Measurements from ENCODE around the gene SYNRG. TPM values are rescaled to one million over a fixed set of nuclear protein-coding genes. Genes with fewer than 3 reads are reported as not detected.

Gene SYNRG
- total RNA-seq, 2 experiments from 2014 or later: 106 to 111 TPM

DNA sequence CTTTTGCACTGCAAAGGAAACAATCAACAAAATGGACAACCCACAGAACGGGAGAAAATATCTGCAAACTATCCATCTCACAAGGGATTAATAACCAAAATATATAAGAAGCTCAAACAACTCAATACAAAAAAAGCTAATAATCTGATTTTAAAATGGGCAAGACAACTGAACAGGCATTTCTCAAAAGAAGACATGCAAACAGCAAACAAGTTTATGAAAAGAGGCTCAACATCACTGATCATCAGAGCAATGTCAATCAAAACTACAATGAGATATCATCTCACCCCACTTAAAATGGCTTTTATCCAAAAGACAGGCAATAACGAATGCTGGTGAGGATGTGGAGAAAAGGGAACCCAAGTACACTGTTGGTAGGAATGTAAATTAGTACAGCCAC lies 34.8 kb downstream of the SYNRG start:
- ChIA-PET POLR2A (no interaction called here), CTCF (interaction anchor here (1.0 kb wide), 1 partner anchor 23 kb away, joined by 4 read pairs; no protein-coding TSS in a partner anchor)
- no peaks in the 10 kb centered on the region for H3K4me1 Mint-ChIP-seq
- H3K36me3 Mint-ChIP-seq (ENCODE audit: low read depth): peaks cover 55% of the 10 kb centered on the region
- DNase-seq: no peak
- H3K27ac Mint-ChIP-seq: no peak overlapping the region
- H3K4me3 Mint-ChIP-seq: no peak overlapping the region
- H3K9me3 Mint-ChIP-seq: peaks cover 9% of the 10 kb centered on the region
- no peaks in the 10 kb centered on the region for H3K27me3 Mint-ChIP-seq

- no peak for DNase-seq
- peaks cover 9% of the 10 kb centered on the region for H3K9me3 Mint-ChIP-seq
- peaks cover 64% of the 10 kb centered on the region for H3K36me3 Mint-ChIP-seq (ENCODE audit: low read depth)
- no peak overlapping the region for H3K4me3 Mint-ChIP-seq
- no peak overlapping the region for H3K27ac Mint-ChIP-seq
- CTCF ChIA-PET: no interaction called here
- H3K4me1 Mint-ChIP-seq: no peaks in the 10 kb centered on the region
- POLR2A ChIA-PET: no interaction called here
- no peaks in the 10 kb centered on the region for H3K27me3 Mint-ChIP-seq
These were observed 37.5 kb downstream of the SYNRG start for GRCh38 chr17:37571674-37572073.

GRCh38 chr17:37570527-37571093 lies 38.6 kb downstream of the SYNRG start:
- H3K36me3 Mint-ChIP-seq (ENCODE audit: low read depth): peaks cover 60% of the 10 kb centered on the region
- CTCF ChIA-PET: interaction anchor here (0.6 to 2.0 kb wide), 8 partner anchors 31 to 789 kb away, joined by 3 to 7 read pairs (median 4); partner anchors contain the start of gene SYNRG
- POLR2A ChIA-PET: no interaction called here

GRCh38 chr17:37568350-37569053 lies 40.7 kb downstream of the SYNRG start:
- Mint-ChIP-seq H3K27ac (no peak overlapping the region), H3K4me1 (no peaks in the 10 kb centered on the region)
- CTCF ChIA-PET: interaction anchor here (0.8 to 1.5 kb wide), 2 partner anchors 8 to 195 kb away, joined by 3 to 6 read pairs; no protein-coding TSS in a partner anchor

More at GRCh38 chr17:37570527-37571093, 38.6 kb downstream of the SYNRG start:
- Mint-ChIP-seq H3K27me3 (no peaks in the 10 kb centered on the region), H3K4me1 (no peaks in the 10 kb centered on the region), H3K9me3 (peaks cover 9% of the 10 kb centered on the region), H3K4me3 (no peak overlapping the region), H3K27ac (no peak overlapping the region)
- peak; percentile 25 for DNase-seq

DNA sequence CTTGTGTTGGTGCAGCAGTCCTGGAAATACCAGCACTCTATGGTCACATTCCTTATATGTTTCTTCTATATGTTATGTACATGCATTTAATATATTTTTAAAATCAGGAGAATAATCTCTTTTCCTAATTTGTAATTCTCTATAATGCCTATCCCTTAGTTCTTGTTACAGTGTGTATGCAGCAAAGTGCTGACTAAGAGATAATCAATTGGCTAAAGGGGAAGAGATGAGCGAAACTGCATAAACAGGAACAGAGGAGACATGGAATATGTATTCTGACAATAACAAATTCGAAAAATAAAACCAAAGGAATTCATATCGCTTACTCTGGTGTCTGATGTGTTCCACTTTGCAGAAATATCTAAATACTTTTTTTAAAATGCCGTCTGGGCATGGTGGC lies 41.7 kb downstream of the SYNRG start:
- peaks cover 47% of the 10 kb centered on the region for H3K36me3 Mint-ChIP-seq (ENCODE audit: low read depth)
- H3K27ac Mint-ChIP-seq: no peak overlapping the region
- DNase-seq: no peak

More at GRCh38 chr17:37568350-37569053, 40.7 kb downstream of the SYNRG start:
- Mint-ChIP-seq H3K4me3 (no peak overlapping the region), H3K9me3 (no peaks in the 10 kb centered on the region), H3K36me3 (ENCODE audit: low read depth) (peaks cover 55% of the 10 kb centered on the region), H3K27me3 (no peaks in the 10 kb centered on the region)
- DNase-seq: no peak
- POLR2A ChIA-PET: no interaction called here

GRCh38 chr17:37567137-37567536 lies 42.1 kb downstream of the SYNRG start:
- ChIA-PET POLR2A (no interaction called here), CTCF (no interaction called here)
- no peaks in the 10 kb centered on the region for H3K9me3 Mint-ChIP-seq
- H3K36me3 Mint-ChIP-seq (ENCODE audit: low read depth): peaks cover 49% of the 10 kb centered on the region
- no peak overlapping the region for H3K4me3 Mint-ChIP-seq
- H3K4me1 Mint-ChIP-seq: peaks cover 2% of the 10 kb centered on the region
- H3K27ac Mint-ChIP-seq: no peak overlapping the region
- DNase-seq: no peak
- no peaks in the 10 kb centered on the region for H3K27me3 Mint-ChIP-seq

More for the DNA sequence above, 41.7 kb downstream of the SYNRG start:
- CTCF ChIA-PET: no interaction called here
- POLR2A ChIA-PET: no interaction called here
- Mint-ChIP-seq H3K9me3 (no peaks in the 10 kb centered on the region), H3K4me1 (no peaks in the 10 kb centered on the region), H3K27me3 (no peaks in the 10 kb centered on the region), H3K4me3 (no peak overlapping the region)

DNA sequence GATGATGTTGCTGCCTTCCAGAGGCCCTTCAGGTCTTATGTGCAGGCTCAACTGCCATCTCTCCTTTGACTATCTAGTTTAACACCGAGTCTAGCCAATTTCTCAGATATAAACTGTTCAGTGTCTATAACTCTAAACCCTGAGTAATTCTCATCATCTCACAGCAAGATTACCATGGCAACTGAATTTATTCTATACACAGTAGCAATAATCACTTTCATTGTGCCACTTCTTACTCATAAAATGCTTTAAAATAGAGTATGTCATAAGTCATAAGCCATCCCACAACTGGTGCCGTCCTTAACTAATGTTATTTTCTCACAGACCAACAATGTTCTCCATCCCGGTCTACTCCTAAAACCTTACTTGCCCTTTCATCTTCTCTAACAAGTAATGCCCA lies 45.0 kb downstream of the SYNRG start:
- no peaks in the 10 kb centered on the region for H3K9me3 Mint-ChIP-seq
- H3K4me3 Mint-ChIP-seq: no peak overlapping the region
- H3K36me3 Mint-ChIP-seq (ENCODE audit: low read depth): peaks cover 58% of the 10 kb centered on the region
- no peaks in the 10 kb centered on the region for H3K27me3 Mint-ChIP-seq
- ChIA-PET POLR2A (no interaction called here), CTCF (no interaction called here)
- peaks cover 2% of the 10 kb centered on the region for H3K4me1 Mint-ChIP-seq
- no peak overlapping the region for H3K27ac Mint-ChIP-seq
- DNase-seq: no peak

GRCh38 chr17:37562016-37562745 lies 47.0 kb downstream of the SYNRG start:
- H3K36me3 Mint-ChIP-seq (ENCODE audit: low read depth): peaks cover 54% of the 10 kb centered on the region

GRCh38 chr17:37558299-37558698 lies 50.9 kb downstream of the SYNRG start:
- no peak overlapping the region for H3K27ac Mint-ChIP-seq
- peaks cover 3% of the 10 kb centered on the region for H3K4me1 Mint-ChIP-seq
- no peak overlapping the region for H3K4me3 Mint-ChIP-seq
- POLR2A ChIA-PET: no interaction called here
- no peaks in the 10 kb centered on the region for H3K27me3 Mint-ChIP-seq
- H3K9me3 Mint-ChIP-seq: no peaks in the 10 kb centered on the region
- CTCF ChIA-PET: no interaction called here
- H3K36me3 Mint-ChIP-seq (ENCODE audit: low read depth): peaks cover 49% of the 10 kb centered on the region
- DNase-seq: no peak

More at GRCh38 chr17:37562016-37562745, 47.0 kb downstream of the SYNRG start:
- ChIA-PET POLR2A (no interaction called here), CTCF (interaction anchor here (1.1 kb wide), 1 partner anchor 40 kb away, joined by 3 read pairs; no protein-coding TSS in a partner anchor)
- no peak for DNase-seq
- Mint-ChIP-seq H3K27me3 (no peaks in the 10 kb centered on the region), H3K27ac (peak overlapping the region; percentile 6), H3K4me3 (no peak overlapping the region), H3K9me3 (no peaks in the 10 kb centered on the region), H3K4me1 (peaks cover 2% of the 10 kb centered on the region)

GRCh38 chr17:37557482-37557881 lies 51.7 kb downstream of the SYNRG start:
- H3K9me3 Mint-ChIP-seq: no peaks in the 10 kb centered on the region
- DNase-seq: no peak
- CTCF ChIA-PET: no interaction called here
- peaks cover 11% of the 10 kb centered on the region for H3K4me1 Mint-ChIP-seq
- POLR2A ChIA-PET: interaction anchor here (0.7 kb wide), 1 partner anchor 30 kb away, joined by 3 read pairs; no protein-coding TSS in a partner anchor
- no peaks in the 10 kb centered on the region for H3K27me3 Mint-ChIP-seq
- H3K4me3 Mint-ChIP-seq: no peak overlapping the region
- peaks cover 57% of the 10 kb centered on the region for H3K36me3 Mint-ChIP-seq (ENCODE audit: low read depth)
- H3K27ac Mint-ChIP-seq: no peak overlapping the region

DNA sequence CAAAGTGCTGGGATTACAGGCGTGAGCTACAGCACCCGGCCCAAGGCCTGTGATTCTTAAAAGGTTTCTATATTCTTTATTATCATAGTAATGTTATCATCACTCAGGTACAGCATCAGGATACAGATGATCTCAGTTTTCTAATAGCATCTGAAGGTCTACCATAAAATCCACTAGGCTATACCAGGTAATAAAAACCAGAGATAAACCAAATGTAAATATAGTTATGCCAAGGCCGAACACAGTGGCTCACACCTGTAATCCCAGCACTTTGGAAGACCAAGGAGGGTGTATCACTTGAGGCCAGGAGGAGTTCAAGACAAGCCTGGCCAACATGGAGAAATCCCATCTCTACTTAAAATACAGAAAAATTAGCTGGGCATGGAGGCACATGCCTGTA lies 53.8 kb downstream of the SYNRG start:
- no peak for DNase-seq
- no peak overlapping the region for H3K27ac Mint-ChIP-seq
- no peaks in the 10 kb centered on the region for H3K27me3 Mint-ChIP-seq
- CTCF ChIA-PET: interaction anchor here (1.1 to 1.8 kb wide), 2 partner anchors 13 to 63 kb away, joined by 4 to 5 read pairs; no protein-coding TSS in a partner anchor
- H3K4me3 Mint-ChIP-seq: no peak overlapping the region
- H3K4me1 Mint-ChIP-seq: peaks cover 20% of the 10 kb centered on the region
- no peaks in the 10 kb centered on the region for H3K9me3 Mint-ChIP-seq
- POLR2A ChIA-PET: no interaction called here
- H3K36me3 Mint-ChIP-seq (ENCODE audit: low read depth): peaks cover 62% of the 10 kb centered on the region

DNA sequence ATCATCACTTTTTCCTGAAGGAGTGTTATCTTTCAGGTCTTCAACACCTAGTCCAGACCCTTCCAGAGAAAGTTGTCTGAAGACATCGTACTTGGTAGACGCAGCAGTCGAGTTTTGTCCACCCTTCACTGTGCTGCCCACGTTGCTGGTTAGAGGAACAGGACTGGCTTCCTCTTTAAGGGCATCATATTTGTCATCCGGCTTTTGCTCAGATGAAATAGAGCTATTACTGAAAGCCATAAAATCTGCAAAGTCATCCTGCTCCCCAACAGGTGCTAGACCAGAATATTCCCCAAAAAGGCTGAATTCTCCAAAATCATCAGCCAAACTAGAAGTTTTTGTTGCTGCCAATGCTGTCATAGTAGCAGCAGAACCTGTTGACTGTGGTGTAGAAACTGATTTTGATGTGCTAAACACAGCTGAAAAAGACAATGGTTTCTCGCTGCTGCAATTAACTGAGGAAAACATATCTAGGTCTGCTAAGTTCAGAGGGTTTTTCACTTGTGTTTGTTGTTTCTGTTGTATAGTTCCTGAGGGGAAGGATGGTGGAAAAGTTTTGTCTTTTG lies 55.7 kb downstream of the SYNRG start:
- Mint-ChIP-seq H3K27ac (no peak overlapping the region), H3K4me1 (peaks cover 21% of the 10 kb centered on the region), H3K27me3 (no peaks in the 10 kb centered on the region), H3K36me3 (ENCODE audit: low read depth) (peaks cover 59% of the 10 kb centered on the region), H3K4me3 (no peak overlapping the region), H3K9me3 (no peaks in the 10 kb centered on the region)
- DNase-seq: no peak
- ChIA-PET POLR2A (interaction anchor here (0.6 kb wide), 1 partner anchor 59 kb away, joined by 3 read pairs; no protein-coding TSS in a partner anchor), CTCF (no interaction called here)

- Mint-ChIP-seq H3K27me3 (no peaks in the 10 kb centered on the region), H3K9me3 (no peaks in the 10 kb centered on the region), H3K27ac (no peak overlapping the region), H3K36me3 (ENCODE audit: low read depth) (peaks cover 54% of the 10 kb centered on the region), H3K4me3 (no peak overlapping the region), H3K4me1 (peaks cover 21% of the 10 kb centered on the region)
- POLR2A ChIA-PET: no interaction called here
- no peak for DNase-seq
- CTCF ChIA-PET: interaction anchor here (0.6 kb wide), 3 partner anchors 102 to 1323 kb away, joined by 4 to 5 read pairs (median 4); no protein-coding TSS in a partner anchor
These were observed 57.4 kb downstream of the SYNRG start for GRCh38 chr17:37551788-37552187.

Data from activated CD4-positive, alpha-beta T cell treated with anti-CD3 and anti-CD28 coated beads, Interleukin-2, amount 10 ng/mL, durations not matched to agents 7 days and 5 days (primary cell).